AG04450 (cell line): ENCODE results near the gene MEX3D. TPM values are rescaled to one million over a fixed set of nuclear protein-coding genes. Genes with fewer than 3 reads are reported as not detected.
A peak's percentile ranks its signal among the peaks of the same experiment; 100 is the strongest.

Experiments used
- CTCF ChIA-PET: fragments of 300-600, 350-600 bp; formaldehyde crosslinking; extraction: SDS; loops from one replicate; lab custom pipeline; 2022; ENCODE audit warnings: antibody characterized with exemption, inconsistent platforms; lab: Charles Lee
- POLR2A ChIA-PET: fragments of 350-600 bp; formaldehyde crosslinking; extraction: SDS; loops from one replicate; lab custom pipeline; 2021; ENCODE audit warnings: antibody characterized with exemption, inconsistent platforms; lab: Yijun Ruan, JAX
- DNase-seq: peaks from one replicate; pipeline ENCODE4 v3.0.0-alpha.2; 2011; ENCODE audit warnings: low read depth, low spot score
- H3K27ac ChIP-seq: one replicate; pipeline ENCODE4 v1.5.1; 2012; ENCODE audit warnings: low read depth, low read length, control low read depth
- H3K27me3 ChIP-seq: one replicate; pipeline ENCODE4 v1.6.0; 2012; ENCODE audit warnings: low read length; ENCODE audit not compliant: control insufficient read depth, insufficient read depth
- H3K4me3 ChIP-seq: 2 replicates; pipeline ENCODE4 v1.5.1; 2011; ENCODE audit warnings: mild to moderate bottlenecking, low read depth, low read length, control low read depth
- H3K9me3 ChIP-seq: 2 replicates; pipeline ENCODE4 v1.5.1; 2012; ENCODE audit warnings: low read length; ENCODE audit not compliant: control insufficient read depth, insufficient read depth
- CTCF ChIP-seq: IDR thresholded peaks from 2 replicates; pipeline ENCODE4 v1.5.1; 2011; ENCODE audit warnings: low read depth, low read length, control low read depth, inconsistent platforms
- polyA plus RNA-seq: library from polyadenylated mRNA; depleted of rRNA; stranded (reverse); fragments of >200 nt; gene quantifications from 2 replicates; pipeline ENCODE4 v1.2.3, GENCODE V29; 2011

MEX3D gene
- polyA plus RNA-seq, 1 experiment: 5.4 TPM

GRCh38 chr19:1599460-1599846, 31.3 kb upstream of the MEX3D start:
- ChIA-PET POLR2A (no interaction called here), CTCF (no interaction called here)
- H3K27me3 ChIP-seq: no peaks in the 10 kb centered on the region
- H3K9me3 ChIP-seq: no peaks in the 10 kb centered on the region; the same call in 1 of the 2 replicates
- H3K27ac ChIP-seq: no peak overlapping the region
- H3K4me3 ChIP-seq: no peak overlapping the region
- no peak for DNase-seq
- no peak for TF ChIP-seq CTCF

GRCh38 chr19:1598777-1599459, 30.8 kb upstream of the MEX3D start:
- no peak for TF ChIP-seq CTCF
- POLR2A ChIA-PET: interaction anchor here (0.6 kb wide), 1 partner anchor 1069 kb away, joined by 5 read pairs; no protein-coding TSS in a partner anchor
- no peak overlapping the region for H3K4me3 ChIP-seq
- no peaks in the 10 kb centered on the region for H3K27me3 ChIP-seq
- H3K9me3 ChIP-seq: no peaks in the 10 kb centered on the region; the same call in 1 of the 2 replicates
- DNase-seq: no peak
- CTCF ChIA-PET: no interaction called here
- no peak overlapping the region for H3K27ac ChIP-seq

- Histone ChIP-seq H3K4me3 (no peak overlapping the region), H3K9me3 (peaks cover 2% of the 10 kb centered on the region; the same call in 1 of the 2 replicates), H3K27me3 (no peaks in the 10 kb centered on the region), H3K27ac (no peak overlapping the region)
- ChIA-PET CTCF (interaction anchor here (0.5 to 1.3 kb wide), 3 partner anchors 15 to 233 kb away, joined by 3 to 4 read pairs (median 3); no protein-coding TSS in a partner anchor), POLR2A (interaction anchor here (0.8 to 1.4 kb wide), 5 partner anchors 25 to 324 kb away, joined by 3 to 5 read pairs (median 4); partner anchors contain the start of genes CIRBP and TCF3)
- TF ChIP-seq CTCF: no peak
- DNase-seq: no peak
These were observed 25.3 kb upstream of the MEX3D start for GRCh38 chr19:1593501-1593772.

GRCh38 chr19:1592755-1593500, 24.8 kb upstream of the MEX3D start, which contains the start of gene MBD3:
Gene MBD3, minus strand, starts transcription at chr19:1592865. Its CDS starts 234 bp downstream, at chr19:1592631.
- ChIA-PET POLR2A (interaction anchor here (0.5 to 1.4 kb wide), 7 partner anchors 9 to 701 kb away, joined by 3 to 5 read pairs (median 3); partner anchors contain the start of genes CIRBP and TCF3), CTCF (interaction anchor here (0.5 to 1.3 kb wide), 3 partner anchors 14 to 233 kb away, joined by 3 to 4 read pairs (median 3); no protein-coding TSS in a partner anchor)
- TF ChIP-seq CTCF: no peak
- peaks cover 2% of the 10 kb centered on the region; the same call in 1 of the 2 replicates for H3K9me3 ChIP-seq
- no peaks in the 10 kb centered on the region for H3K27me3 ChIP-seq
- peak within 1 kb of the TSS; percentile 90 for H3K4me3 ChIP-seq
- peak; percentile 85 for DNase-seq
- H3K27ac ChIP-seq: peak within 1 kb of the TSS; percentile 92
